Parathyroid adenoma (tissue), 2 donors: ENCODE measurements around the gene CACNA1D.

Source experiments
- H2AFZ ChIP-seq: fragments of 300-600 bp; sonication (generic); one replicate; pipeline ENCODE4 v1.7.0; 2017; ENCODE audit warnings: antibody characterized with exemption, mild to moderate bottlenecking
- H3K27ac ChIP-seq: fragments of 300-600 bp; sonication (generic); one replicate; pipeline ENCODE4 v1.7.0; 2017
- H3K27me3 ChIP-seq: fragments of 300-600 bp; sonication (generic); one replicate; pipeline ENCODE4 v1.7.0; 2017; ENCODE audit warnings: low read length; ENCODE audit not compliant: control insufficient read depth, insufficient read depth
- H3K36me3 ChIP-seq: fragments of 300-600 bp; sonication (generic); one replicate; pipeline ENCODE4 v1.7.0; 2017; ENCODE audit warnings: low read length; ENCODE audit not compliant: control insufficient read depth, insufficient read depth
- H3K4me1 ChIP-seq: fragments of 300-600 bp; sonication (generic); one replicate; pipeline ENCODE4 v1.7.0; 2017; ENCODE audit warnings: control low read depth
- H3K4me2 ChIP-seq: fragments of 300-600 bp; sonication (generic); one replicate; pipeline ENCODE4 v1.7.0; 2017; ENCODE audit warnings: low read length
- H3K4me3 ChIP-seq: fragments of 300-600 bp; sonication (generic); one replicate; pipeline ENCODE4 v1.7.0; 2017; ENCODE audit warnings: low read depth, low read length
- H3K79me2 ChIP-seq: fragments of 300-600 bp; sonication (generic); one replicate; pipeline ENCODE4 v1.7.0; 2017; ENCODE audit warnings: control low read depth
- H3K9ac ChIP-seq: fragments of 300-600 bp; sonication (generic); one replicate; pipeline ENCODE4 v1.7.0; 2017; ENCODE audit warnings: mild to moderate bottlenecking
- H3K9me3 ChIP-seq: fragments of 300-600 bp; sonication (generic); one replicate; pipeline ENCODE4 v1.7.0; 2017; ENCODE audit warnings: low read length; ENCODE audit not compliant: control insufficient read depth
- TF ChIP-seq, protein P1 (sequence below): fragments of 300-600 bp; sonication (generic); IDR thresholded peaks from one replicate; pipeline ENCODE4 v1.7.0; 2017; ENCODE audit warnings: antibody characterized with exemption, mild to moderate bottlenecking
- donor health status: primary hyperparathyroidism.

CACNA1D gene

DNA sequence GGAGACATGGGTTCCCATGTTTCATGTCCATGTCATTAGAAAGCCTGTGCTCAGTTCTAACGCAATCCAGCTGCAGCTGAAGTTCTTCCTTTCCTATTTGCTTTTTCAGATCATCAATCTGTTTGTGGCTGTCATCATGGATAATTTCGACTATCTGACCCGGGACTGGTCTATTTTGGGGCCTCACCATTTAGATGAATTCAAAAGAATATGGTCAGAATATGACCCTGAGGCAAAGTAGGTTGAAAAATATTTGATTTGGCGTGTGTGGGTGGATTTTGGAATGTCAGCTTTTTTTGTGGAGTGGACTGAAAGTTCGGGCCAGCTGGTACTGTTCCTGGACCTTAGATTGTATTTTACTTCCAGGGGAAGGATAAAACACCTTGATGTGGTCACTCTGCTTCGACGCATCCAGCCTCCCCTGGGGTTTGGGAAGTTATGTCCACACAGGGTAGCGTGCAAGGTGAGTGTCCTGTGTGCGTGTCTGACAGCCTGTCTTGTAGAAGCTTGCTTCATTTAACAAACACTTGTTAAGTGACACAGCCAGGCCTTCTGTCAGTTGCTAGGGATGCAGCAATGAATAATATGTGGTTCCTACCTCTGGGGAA lies 282.2 kb downstream of the CACNA1D start:
- H2AFZ ChIP-seq: no peak overlapping the region
- H3K27ac ChIP-seq: no peak overlapping the region
- no peak overlapping the region for H3K4me2 ChIP-seq
- TF ChIP-seq, protein P1, sequence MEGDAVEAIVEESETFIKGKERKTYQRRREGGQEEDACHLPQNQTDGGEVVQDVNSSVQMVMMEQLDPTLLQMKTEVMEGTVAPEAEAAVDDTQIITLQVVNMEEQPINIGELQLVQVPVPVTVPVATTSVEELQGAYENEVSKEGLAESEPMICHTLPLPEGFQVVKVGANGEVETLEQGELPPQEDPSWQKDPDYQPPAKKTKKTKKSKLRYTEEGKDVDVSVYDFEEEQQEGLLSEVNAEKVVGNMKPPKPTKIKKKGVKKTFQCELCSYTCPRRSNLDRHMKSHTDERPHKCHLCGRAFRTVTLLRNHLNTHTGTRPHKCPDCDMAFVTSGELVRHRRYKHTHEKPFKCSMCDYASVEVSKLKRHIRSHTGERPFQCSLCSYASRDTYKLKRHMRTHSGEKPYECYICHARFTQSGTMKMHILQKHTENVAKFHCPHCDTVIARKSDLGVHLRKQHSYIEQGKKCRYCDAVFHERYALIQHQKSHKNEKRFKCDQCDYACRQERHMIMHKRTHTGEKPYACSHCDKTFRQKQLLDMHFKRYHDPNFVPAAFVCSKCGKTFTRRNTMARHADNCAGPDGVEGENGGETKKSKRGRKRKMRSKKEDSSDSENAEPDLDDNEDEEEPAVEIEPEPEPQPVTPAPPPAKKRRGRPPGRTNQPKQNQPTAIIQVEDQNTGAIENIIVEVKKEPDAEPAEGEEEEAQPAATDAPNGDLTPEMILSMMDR: no peak
- H3K27me3 ChIP-seq: no peaks in the 10 kb centered on the region
- H3K79me2 ChIP-seq: no peaks in the 10 kb centered on the region
- no peak overlapping the region for H3K4me3 ChIP-seq
- no peak overlapping the region for H3K9ac ChIP-seq
- H3K9me3 ChIP-seq: no peaks in the 10 kb centered on the region
- peaks cover 4% of the 10 kb centered on the region for H3K4me1 ChIP-seq
- H3K36me3 ChIP-seq: no peaks in the 10 kb centered on the region

DNA sequence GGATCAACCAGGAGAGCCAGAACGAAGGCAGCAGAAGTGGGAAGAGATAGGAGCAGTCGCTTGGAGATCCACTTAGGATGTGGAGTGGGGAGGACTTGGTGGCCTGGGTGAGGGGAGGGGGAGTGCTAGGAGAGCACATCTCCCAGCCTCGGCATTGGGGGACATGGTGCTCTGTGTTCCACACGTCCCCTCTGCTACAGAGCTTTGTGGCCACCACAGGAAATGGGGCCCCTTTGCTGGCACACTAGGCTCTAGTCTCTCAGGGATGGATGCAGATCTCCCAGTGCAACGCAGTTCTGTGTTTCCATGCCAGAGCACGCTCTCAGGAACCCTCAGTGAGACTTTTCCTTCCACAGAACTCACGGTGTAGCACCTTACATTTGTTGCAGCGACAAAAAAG lies 283.1 kb downstream of the CACNA1D start:
- TF ChIP-seq, protein P1: no peak
- no peak overlapping the region for H3K9ac ChIP-seq
- no peaks in the 10 kb centered on the region for H3K9me3 ChIP-seq
- no peaks in the 10 kb centered on the region for H3K27me3 ChIP-seq
- H3K36me3 ChIP-seq: no peaks in the 10 kb centered on the region
- H2AFZ ChIP-seq: no peak overlapping the region
- no peaks in the 10 kb centered on the region for H3K79me2 ChIP-seq
- peaks cover 4% of the 10 kb centered on the region for H3K4me1 ChIP-seq
- no peak overlapping the region for H3K4me3 ChIP-seq
- no peak overlapping the region for H3K4me2 ChIP-seq
- H3K27ac ChIP-seq: no peak overlapping the region

DNA sequence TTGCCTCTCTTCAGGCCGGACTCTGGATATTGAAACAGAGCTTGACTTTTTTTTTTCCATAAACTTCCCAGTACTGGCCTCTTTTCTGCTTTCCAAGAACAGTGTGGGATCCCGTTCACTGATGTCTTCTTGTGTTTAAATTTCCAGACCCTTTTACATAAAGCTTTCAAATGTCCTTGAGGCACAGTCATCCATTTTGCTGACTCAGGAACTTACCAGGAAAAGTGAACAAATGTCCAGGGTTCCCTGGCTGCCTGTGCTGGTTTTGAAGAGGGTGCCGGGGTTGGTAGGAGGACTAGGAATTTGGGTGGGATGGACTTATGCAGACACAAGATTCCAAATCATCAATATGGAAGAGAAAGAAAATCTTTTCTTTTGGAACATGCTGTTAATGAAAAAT lies 283.7 kb downstream of the CACNA1D start:
- Histone ChIP-seq H3K36me3 (no peaks in the 10 kb centered on the region), H3K27ac (no peak overlapping the region), H3K4me2 (no peak overlapping the region), H3K4me1 (peaks cover 4% of the 10 kb centered on the region), H2AFZ (no peak overlapping the region), H3K4me3 (no peak overlapping the region), H3K79me2 (no peaks in the 10 kb centered on the region), H3K9me3 (no peaks in the 10 kb centered on the region), H3K9ac (no peak overlapping the region), H3K27me3 (no peaks in the 10 kb centered on the region)
- TF ChIP-seq, protein P1: no peak

DNA sequence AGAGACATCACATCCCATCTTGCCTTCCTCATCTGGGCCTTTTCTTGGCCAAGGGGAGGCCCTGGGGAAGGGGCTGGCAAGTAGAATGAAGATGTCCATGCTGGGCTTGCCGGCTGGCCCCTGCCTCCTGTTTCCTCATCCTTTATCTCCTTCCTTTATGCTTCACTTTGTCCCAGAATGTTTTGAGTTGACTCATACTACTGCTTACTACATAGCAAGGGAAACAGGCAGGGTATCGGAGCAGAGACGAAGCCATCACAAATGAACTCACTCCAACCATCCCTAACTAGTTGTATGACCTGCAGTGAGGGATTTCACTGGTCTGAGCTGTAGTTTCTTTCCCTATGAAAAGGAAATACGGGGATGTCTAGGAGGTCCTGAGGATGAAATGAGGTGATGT lies 285.8 kb downstream of the CACNA1D start:
- Histone ChIP-seq H3K4me1 (no peaks in the 10 kb centered on the region), H3K9ac (no peak overlapping the region), H2AFZ (no peak overlapping the region), H3K27ac (no peak overlapping the region), H3K9me3 (no peaks in the 10 kb centered on the region), H3K79me2 (no peaks in the 10 kb centered on the region), H3K27me3 (no peaks in the 10 kb centered on the region), H3K4me2 (no peak overlapping the region), H3K4me3 (no peak overlapping the region), H3K36me3 (no peaks in the 10 kb centered on the region)
- TF ChIP-seq, protein P1: no peak

DNA sequence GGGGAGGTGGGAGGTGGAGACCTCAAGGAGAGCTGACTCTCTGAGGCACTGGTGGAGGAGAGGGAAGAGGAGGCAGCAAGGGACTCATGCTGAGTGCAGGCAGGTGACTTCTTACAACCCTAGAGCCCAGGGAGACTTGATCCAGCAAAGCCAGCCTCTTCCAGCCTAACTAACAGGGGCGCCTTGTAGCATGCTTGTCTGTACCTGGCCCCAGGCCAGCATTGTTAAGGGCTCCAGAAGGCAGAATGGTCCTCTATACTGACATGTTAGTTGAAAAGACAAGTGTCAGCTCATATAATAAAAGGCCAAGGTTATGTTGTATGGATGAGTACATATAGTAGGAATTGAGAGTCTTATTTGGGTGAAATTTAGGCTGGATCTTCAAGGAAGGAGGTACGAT lies 286.4 kb downstream of the CACNA1D start:
- H3K27ac ChIP-seq: no peak overlapping the region
- no peak overlapping the region for H2AFZ ChIP-seq
- TF ChIP-seq, protein P1: no peak
- H3K4me2 ChIP-seq: no peak overlapping the region
- no peak overlapping the region for H3K4me3 ChIP-seq
- no peaks in the 10 kb centered on the region for H3K36me3 ChIP-seq
- no peaks in the 10 kb centered on the region for H3K79me2 ChIP-seq
- H3K9ac ChIP-seq: no peak overlapping the region
- no peaks in the 10 kb centered on the region for H3K9me3 ChIP-seq
- no peaks in the 10 kb centered on the region for H3K4me1 ChIP-seq
- H3K27me3 ChIP-seq: no peaks in the 10 kb centered on the region
